Renal cortex interstitium (tissue), 15 donors: Measurements from ENCODE around the gene SERINC3. TPM values are rescaled to one million over a fixed set of nuclear protein-coding genes. Genes with fewer than 3 reads are reported as not detected.
"Not testable (repeated sequence)": the region's sequence is repeated elsewhere in the genome, so short reads cannot be mapped to it uniquely, and the experiment has no call there.

Source experiments
- DNase-seq, 11 donors: peaks; one replicate each; pipeline ENCODE4 v3.0.0-alpha.2; 2013; ENCODE audit warnings: low read depth in 9 of 11, low spot score in 4 of 11; ENCODE audit errors: extremely low read depth in 1 of 11
- long read RNA-seq, 16 experiments: transcript quantifications; one replicate each; lab custom pipeline, GENCODE V29; 2026
- polyA plus RNA-seq, 3 donors: library from polyadenylated mRNA; unstranded; fragments of 120-200 nt; gene quantifications; one replicate each; pipeline ENCODE4 v1.2.1, GENCODE V29; 2013; ENCODE audit not compliant: insufficient read length in 3 of 3

Gene SERINC3
- 10 to 100 TPM; 61.9 to 71.2 (median 68.5) TPM for polyA plus RNA-seq
- long read RNA-seq, donor 1, full-length matches to known transcripts: 10 of 15 reads
- long read RNA-seq, donor 1, partial matches to known transcripts: 5 of 15 reads
- long read RNA-seq, donor 1, other reads (novel, unspliced or antisense): 0 of 15 reads
- long read RNA-seq, donor 2, full-length matches to known transcripts: 13 of 34 reads
- long read RNA-seq, donor 2, partial matches to known transcripts: 21 of 34 reads
- long read RNA-seq, donor 2, other reads (novel, unspliced or antisense): 0 of 34 reads
- long read RNA-seq, donor 3, full-length matches to known transcripts: 26 of 50 reads
- long read RNA-seq, donor 3, partial matches to known transcripts: 24 of 50 reads
- long read RNA-seq, donor 3, other reads (novel, unspliced or antisense): 0 of 50 reads
- long read RNA-seq, donor 4, full-length matches to known transcripts: 21 of 21 reads
- long read RNA-seq, donor 4, partial matches to known transcripts: 0 of 21 reads
- long read RNA-seq, donor 4, other reads (novel, unspliced or antisense): 0 of 21 reads
- long read RNA-seq, donor 5, full-length matches to known transcripts: 25 of 54 reads
- long read RNA-seq, donor 5, partial matches to known transcripts: 29 of 54 reads
- long read RNA-seq, donor 5, other reads (novel, unspliced or antisense): 0 of 54 reads
- long read RNA-seq, donor 6, full-length matches to known transcripts: 23 of 35 reads
- long read RNA-seq, donor 6, partial matches to known transcripts: 12 of 35 reads
- long read RNA-seq, donor 6, other reads (novel, unspliced or antisense): 0 of 35 reads
- long read RNA-seq, donor 7, full-length matches to known transcripts: 19 of 93 reads
- long read RNA-seq, donor 7, partial matches to known transcripts: 74 of 93 reads
- long read RNA-seq, donor 7, other reads (novel, unspliced or antisense): 0 of 93 reads
- long read RNA-seq, donor 8, full-length matches to known transcripts: 44 of 63 reads
- long read RNA-seq, donor 8, partial matches to known transcripts: 19 of 63 reads
- long read RNA-seq, donor 8, other reads (novel, unspliced or antisense): 0 of 63 reads
- long read RNA-seq, donor 9, full-length matches to known transcripts: 10 of 28 reads
- long read RNA-seq, donor 9, partial matches to known transcripts: 18 of 28 reads
- long read RNA-seq, donor 9, other reads (novel, unspliced or antisense): 0 of 28 reads
- long read RNA-seq, donor 10, full-length matches to known transcripts: 19 of 28 reads
- long read RNA-seq, donor 10, partial matches to known transcripts: 9 of 28 reads
- long read RNA-seq, donor 10, other reads (novel, unspliced or antisense): 0 of 28 reads
- long read RNA-seq, donor 11, full-length matches to known transcripts: 17 of 17 reads
- long read RNA-seq, donor 11, partial matches to known transcripts: 0 of 17 reads
- long read RNA-seq, donor 11, other reads (novel, unspliced or antisense): 0 of 17 reads
- long read RNA-seq, donor 12, full-length matches to known transcripts: 10 of 10 reads
- long read RNA-seq, donor 12, partial matches to known transcripts: 0 of 10 reads
- long read RNA-seq, donor 12, other reads (novel, unspliced or antisense): 0 of 10 reads
- long read RNA-seq, donor 13, full-length matches to known transcripts: 29 of 52 reads
- long read RNA-seq, donor 13, partial matches to known transcripts: 23 of 52 reads
- long read RNA-seq, donor 13, other reads (novel, unspliced or antisense): 0 of 52 reads
- long read RNA-seq, donor 14, full-length matches to known transcripts: 16 of 16 reads
- long read RNA-seq, donor 14, partial matches to known transcripts: 0 of 16 reads
- long read RNA-seq, donor 14, other reads (novel, unspliced or antisense): 0 of 16 reads
- long read RNA-seq, donor 15, full-length matches to known transcripts: 7 of 7 reads
- long read RNA-seq, donor 15, partial matches to known transcripts: 0 of 7 reads
- long read RNA-seq, donor 15, other reads (novel, unspliced or antisense): 0 of 7 reads
- long read RNA-seq, donor 16, full-length matches to known transcripts: 64 of 108 reads
- long read RNA-seq, donor 16, partial matches to known transcripts: 44 of 108 reads
- long read RNA-seq, donor 16, other reads (novel, unspliced or antisense): 0 of 108 reads

DNA sequence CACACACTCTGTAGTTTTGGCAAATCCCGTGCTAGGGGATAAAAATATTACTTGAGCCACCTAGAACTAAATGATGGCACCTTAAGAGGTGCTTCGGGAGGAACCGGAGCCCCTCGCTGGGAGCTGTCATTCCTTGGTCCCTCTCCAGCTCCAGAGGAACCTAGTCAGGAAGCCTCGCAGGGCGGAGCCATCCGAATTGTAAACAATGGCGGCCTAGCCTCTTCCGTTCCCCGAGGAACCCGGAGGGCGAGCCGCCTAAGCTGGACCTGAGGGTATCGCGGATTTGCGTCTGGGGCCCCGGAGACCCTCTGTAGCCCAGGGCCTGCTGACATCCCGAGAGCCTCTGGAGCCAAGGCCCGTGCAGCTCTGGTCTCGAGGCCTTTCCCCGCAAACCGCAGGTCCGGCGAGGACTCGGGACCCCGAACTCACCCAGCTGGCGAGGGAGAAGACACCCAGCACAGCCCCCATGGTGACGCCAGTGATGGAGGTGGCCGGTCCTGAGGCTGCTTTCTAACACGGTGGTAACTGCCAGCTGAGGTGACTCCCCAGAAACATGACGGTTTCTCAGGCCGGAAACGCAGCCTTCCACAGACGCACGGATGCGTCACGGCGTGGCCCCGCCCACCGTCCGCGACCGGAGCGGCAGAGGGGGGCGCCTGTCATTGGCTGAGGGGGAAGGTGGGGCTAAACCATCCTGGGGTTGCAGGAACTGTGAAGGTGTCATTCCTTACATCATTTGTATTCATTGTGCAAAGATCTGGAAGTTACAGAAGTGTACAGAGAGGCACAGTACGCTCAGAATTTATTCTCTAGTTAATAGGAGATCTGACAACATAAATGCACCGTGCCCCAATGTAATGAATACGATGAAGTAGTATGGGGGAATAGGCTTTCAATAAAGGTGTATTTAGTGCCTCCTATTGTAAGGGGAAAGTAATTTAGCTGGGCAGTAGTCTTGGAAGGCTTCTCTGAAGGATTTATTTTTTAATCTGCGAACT is at the start of gene SERINC3:
Gene SERINC3, minus strand, starts transcription at position 587 of the 998 bp plus-strand sequence. Its CDS starts 119 bp downstream, at position 468.
- DNase-seq: peak; percentile 80 to 94 (median 90)

DNA sequence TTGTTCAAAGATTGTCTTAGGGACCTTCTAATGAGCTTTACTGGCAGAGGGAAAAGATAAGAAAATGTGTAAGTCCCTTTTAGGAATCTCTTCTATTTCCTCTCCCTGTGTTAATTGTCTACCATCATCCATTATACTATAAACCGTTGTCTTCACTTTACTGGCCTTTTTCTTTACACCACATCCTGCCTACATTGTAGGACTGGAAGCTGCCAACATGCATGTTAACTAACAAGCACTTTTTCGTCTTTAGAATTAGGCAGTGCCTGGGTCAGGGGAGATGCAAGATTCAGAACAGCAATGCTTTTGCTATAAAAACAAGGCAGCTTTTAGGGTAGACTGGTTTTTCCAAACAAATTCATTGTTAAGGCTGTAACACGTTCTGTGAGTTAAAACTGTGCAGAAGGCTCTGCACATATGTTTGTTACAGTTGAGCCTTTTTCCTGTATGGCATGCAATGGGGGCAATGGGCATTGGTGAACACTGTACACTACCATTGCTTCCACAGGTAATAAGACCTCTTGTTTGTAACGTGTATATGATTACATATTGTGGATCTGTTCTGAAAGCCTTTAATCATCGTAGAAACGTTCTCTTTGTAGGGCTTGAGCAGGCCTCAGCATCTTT is 49.6 kb upstream of the SERINC3 start:
- no peak for DNase-seq

DNA sequence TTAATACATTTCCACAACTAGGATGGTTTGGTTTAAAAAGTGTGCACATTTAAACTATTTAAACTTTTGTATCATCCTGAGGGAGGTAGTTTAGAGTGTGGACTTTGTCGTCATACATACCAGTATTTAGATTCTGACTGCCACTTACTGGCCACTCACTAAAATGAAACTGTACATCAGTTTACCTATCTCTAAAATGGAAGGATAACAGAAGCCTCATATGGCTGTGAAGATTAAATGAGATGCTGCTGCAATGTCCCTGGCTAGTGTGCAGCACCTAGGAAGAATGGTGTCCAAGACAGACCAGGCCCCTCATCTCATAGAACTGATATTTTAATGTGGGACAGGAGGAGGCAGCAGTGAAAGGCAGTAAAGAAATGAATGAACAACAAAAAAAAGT is 48.5 kb upstream of the SERINC3 start:
- no peak for DNase-seq

DNA sequence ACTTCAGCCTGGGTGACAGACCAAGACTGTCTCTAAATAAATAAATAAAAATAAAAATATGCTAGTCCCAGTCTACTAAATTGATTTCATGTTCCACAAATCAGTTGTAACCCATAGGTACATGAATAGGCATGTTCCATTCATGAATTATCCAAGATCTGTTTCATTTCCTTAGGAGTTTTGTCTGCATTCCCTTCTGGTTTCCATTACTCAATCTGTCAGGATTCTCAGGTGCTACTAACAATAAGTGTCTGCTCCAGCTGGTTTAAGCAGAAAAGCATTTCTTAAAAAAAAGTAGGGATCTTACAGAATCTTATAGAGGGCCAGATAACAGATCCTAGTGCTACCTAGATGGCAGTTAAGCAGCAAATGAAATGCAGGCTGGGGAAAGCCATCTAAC is 44.9 kb upstream of the SERINC3 start:
- DNase-seq: no peak

DNA sequence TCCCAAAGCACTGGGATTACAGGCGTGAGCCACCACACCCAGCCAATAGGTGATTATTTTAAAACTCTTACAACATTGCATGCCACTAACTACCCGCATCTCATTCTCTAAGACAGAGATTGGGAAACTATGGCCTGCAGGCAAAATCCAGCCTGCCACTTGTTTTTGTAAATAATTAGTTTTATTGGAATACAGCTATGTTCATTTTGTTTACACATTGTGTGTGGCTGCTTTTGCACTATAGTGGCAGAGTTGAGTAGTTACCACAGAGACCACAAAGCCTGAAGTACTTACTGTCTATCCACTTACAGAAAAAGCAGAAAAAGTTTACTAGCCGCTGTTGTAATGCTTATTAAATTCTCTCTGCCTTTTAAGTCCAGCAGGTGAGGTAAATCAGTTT is 44.1 kb upstream of the SERINC3 start:
- no peak for DNase-seq

DNA sequence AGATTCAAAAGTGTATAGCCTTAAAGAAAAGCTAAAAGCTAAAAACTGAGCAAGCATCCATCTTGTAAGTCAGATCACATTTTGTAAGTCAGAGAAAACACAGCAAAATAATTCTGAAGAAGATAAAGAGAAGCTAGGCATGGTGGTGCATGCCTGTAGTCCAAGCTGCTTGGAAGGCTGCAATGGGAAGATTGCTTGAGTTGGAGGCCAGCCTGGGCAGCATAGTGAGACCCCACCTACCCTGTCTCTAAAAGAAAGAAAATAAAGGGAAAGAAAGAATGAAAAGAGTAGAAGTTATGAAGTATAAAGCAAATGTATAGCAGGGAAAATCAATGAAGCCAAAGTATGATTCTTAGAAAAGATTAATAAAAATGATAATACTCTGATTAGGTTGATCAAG is 40.0 kb upstream of the SERINC3 start:
- DNase-seq: no peak

DNA sequence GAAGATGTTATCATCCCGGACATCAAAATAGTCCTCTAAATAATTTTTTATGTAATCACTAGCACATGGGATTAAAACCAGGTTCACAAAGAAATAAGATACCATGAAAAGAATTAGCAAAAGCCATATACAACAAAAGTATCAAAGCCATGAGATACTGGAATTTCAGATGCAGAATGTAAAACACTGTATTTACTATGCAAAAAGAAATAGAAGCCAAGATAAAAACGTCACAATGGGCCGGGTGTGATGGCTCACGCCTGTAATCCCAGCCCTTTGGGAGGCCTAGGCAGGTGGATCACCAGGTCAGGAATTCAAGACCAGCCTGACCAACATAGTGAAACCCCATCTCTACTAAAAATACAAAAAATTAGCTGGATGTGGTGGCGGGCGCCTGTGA is 38.9 kb upstream of the SERINC3 start:
- DNase-seq: not testable (repeated sequence)

DNA sequence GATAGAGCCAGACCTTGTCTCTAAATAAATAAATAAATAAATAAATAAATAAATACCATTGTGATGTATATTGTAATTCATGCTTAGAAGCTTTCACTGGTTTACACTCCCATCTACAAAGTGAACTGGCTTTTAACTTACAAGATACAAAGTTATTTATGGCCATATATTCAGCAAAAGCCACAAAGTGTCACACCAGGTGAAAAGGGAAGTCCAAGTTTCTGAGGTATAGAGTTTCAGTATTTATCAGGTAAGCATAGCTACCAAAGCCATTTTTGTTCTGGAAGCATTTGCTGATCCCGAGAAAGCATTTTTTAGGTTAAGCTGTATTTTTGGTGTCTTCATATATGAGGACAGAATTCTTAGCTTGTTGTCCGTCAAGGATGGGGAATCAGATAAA is 38.4 kb upstream of the SERINC3 start:
- DNase-seq: no peak

DNA sequence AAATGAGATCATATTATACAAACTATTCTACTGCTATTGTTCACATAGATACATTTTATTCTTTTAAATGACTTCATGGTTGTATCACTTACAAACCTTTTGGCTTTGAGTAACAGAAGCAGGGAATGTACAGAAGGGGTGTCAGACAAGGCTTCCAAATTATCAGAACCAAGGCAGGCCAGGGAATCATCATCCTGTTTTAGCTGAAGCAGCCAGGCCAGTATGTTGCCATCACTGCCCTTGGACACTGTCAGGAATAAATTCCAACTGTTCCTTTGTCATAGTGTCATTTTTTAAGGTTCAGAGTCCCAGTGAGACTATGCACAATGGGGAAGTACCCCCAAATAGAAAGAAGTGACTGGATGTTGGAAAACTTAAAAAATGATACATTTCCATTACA is 37.4 kb upstream of the SERINC3 start:
- no peak for DNase-seq

DNA sequence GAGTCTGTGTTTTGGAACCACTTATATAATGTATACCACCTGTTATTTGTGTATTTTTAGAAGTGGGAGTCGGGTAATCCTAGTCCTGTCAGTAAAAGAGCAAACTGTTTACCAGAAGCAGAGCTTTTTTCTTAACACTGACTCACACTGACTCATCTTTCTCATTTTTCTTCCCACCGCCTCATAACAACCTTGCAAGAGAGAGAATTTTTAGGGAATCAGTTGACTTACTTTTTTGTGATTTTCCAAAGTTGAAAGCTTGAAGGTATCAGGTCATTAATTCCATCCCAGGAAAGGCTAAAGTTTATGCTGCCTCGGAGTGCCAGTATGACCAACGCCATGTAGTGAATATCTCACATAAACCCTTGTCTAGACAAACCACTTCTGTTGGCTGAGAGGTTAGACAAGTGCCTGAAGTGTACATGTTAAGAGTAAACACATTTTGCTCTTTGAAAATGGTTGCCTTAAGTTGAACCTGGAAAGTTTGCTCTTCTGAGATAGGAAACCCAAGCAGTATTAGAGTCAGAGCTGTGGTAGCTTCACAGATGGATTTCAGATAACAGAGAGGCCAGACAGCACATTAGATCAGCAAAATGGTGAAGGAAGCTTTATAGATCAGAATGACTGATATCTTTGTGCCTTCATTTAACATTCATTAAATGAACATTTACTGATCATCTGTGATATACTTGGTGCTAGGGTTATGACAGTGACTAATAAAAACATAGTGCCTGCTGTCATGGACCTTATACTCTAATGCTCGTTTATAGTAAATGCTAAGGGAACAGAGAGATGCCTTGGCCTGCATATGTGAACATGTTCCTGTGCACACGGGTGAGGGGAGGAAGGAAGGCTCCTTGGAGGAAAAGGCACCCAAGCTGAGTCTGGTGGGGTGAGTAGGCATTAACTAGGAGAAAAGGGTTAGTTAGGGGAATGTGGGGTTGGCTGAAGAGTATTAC is 31.4 kb upstream of the SERINC3 start:
- DNase-seq: no peak

DNA sequence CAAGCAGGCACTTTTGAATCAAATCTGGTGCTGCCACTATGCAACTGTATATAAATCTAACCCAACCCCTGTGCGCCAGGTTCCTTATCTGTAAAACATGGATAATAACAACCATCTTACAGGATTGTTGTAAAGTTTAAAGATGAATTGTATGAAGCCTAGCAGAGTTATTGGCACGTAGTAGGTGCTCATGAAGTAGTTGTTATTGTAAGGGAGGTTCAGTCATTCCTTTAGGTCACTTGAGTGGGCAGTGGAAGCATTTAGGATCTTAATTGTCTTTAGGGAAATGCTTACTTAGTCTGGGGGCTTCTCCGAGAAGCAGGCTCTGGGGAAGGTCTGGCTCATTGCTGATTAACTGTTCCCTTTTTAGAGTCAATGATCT is 30.7 kb upstream of the SERINC3 start:
- no peak for DNase-seq

DNA sequence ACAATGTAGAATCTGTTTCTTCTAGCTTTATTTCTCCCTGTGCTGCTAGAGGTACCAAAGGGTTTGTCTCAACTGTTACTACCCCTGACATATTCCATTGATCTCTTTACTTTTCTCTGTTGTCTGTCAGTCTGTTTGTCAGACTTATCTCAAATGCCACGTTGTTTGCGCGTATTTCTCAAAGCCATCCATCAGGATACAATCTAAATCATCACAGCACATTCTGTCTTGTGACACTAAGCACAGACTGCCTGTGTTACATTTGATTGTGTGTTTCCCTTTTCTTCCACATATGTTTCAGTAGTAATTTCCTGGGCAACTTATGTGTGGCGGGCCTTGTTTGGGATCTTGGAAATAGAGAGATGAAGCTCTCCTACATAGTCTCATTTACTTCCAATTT is 30.2 kb upstream of the SERINC3 start:
- DNase-seq: no peak

DNA sequence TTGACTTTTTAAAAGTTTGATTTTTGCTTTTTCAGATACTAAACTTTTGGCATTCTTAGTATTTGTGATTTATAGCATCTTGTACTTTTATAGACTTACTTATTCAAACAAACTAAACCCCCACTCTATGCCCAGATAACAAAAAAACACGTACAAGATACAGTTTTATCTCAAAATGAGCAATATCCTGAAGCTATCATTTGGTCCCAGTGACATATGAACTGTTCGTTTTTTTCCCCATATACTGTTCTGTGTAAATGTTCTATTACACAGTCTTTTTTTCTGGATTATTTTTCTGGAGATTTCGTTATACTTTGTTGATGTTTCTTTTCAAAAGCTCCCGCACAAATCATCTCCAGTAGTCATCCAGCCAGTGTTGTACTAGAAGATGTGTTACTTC is 27.3 kb upstream of the SERINC3 start:
- no peak for DNase-seq

DNA sequence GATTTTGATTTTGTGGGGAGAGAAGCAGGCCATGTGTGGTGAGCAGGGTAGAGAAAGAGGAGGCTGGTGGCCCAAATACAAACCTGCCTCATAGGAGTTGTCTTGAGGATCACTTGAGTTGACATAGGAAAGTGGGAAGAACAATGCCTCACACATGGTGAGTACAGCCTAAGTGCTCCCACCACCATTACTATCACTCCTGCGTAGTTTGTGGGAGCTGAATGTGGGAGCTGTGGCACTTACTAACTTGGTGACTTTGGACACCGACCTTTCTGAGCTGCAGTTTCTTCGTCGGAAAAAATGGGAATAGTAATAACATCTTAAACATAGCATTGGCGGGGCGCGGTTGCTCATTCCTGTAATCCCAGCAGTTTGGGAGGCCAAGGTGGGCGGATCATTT is 25.5 kb upstream of the SERINC3 start:
- no peak for DNase-seq

DNA sequence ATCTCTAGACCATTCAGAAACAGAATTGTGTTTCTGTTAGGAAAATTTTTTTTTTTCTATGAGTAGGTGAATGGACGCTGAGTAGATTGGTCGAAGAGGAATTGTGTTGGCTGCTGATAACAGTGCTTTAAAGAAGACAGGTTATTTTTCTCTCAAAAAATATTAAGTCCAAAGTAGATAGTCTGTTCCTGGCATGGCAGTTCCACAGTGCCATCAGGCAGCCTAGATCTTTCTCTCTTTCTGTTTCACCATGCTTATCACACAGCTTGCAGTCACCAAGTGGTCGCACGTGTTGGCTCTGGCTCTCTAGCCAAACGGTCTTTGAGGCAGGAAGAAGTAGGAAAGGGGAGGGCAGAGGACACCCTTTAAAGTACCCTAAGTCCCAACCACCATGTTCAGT is 22.4 kb upstream of the SERINC3 start:
- DNase-seq: no peak
